PC-9 (cell line): ENCODE data around the gene POU3F3. TPM values are rescaled to one million over a fixed set of nuclear protein-coding genes. Genes with fewer than 3 reads are reported as not detected.

Experiments used
- BruUV-seq: library from RNA; stranded (reverse); fragments of 400-500 nt; replicated peaks from 2 replicates; lab custom pipeline; 2021; lab: Mats Ljungman, UMichigan
- CTCF ChIA-PET: fragments of 300-600 bp; sonication (Branson Sonifier 250); formaldehyde crosslinking; loops from one replicate; lab custom pipeline; 2022; ENCODE audit warnings: antibody characterized with exemption; lab: Charles Lee
- POLR2A ChIA-PET: fragments of 300-600 bp; sonication (Branson Sonifier 250); formaldehyde crosslinking; loops from one replicate; lab custom pipeline; 2022; ENCODE audit warnings: antibody characterized with exemption; ENCODE audit not compliant: unreplicated experiment; lab: Charles Lee
- DNase-seq, 2 experiments: peaks; one replicate each; pipeline versions ENCODE4 v3.0.0 to v3.0.0-alpha.2; 2015 to 2022; ENCODE audit warnings: mixed read lengths in 1 of 2
- H2AFZ ChIP-seq: fragments of 200-600 bp; sonication (generic); 2 replicates; pipeline ENCODE4 v1.8.1; 2017; ENCODE audit warnings: antibody characterized with exemption
- H3F3A ChIP-seq: fragments of 200-600 bp; sonication (generic); 2 replicates; pipeline ENCODE4 v1.8.1; 2017; ENCODE audit warnings: antibody characterized with exemption, mild to moderate bottlenecking, low read depth; ENCODE audit not compliant: insufficient read depth
- H3K27ac ChIP-seq: fragments of 200-600 bp; sonication (generic); 2 replicates; pipeline ENCODE4 v1.6.1; 2016; ENCODE audit warnings: mixed run types
- H3K27me3 ChIP-seq: fragments of 200-600 bp; sonication (generic); 2 replicates; pipeline ENCODE4 v1.6.1; 2016; ENCODE audit warnings: low read depth, mixed run types; ENCODE audit not compliant: insufficient read depth
- H3K36me3 ChIP-seq: fragments of 200-600 bp; sonication (generic); 2 replicates; pipeline ENCODE4 v1.6.1; 2016; ENCODE audit warnings: low read depth, mixed run types
- H3K4me1 ChIP-seq: fragments of 200-600 bp; sonication (generic); replicated peaks from 2 replicates; pipeline ENCODE4 v1.6.1; 2016; ENCODE audit warnings: mixed run types; ENCODE audit not compliant: insufficient read depth
- H3K4me2 ChIP-seq: fragments of 200-600 bp; sonication (generic); 2 replicates; pipeline ENCODE4 v1.6.1; 2017; ENCODE audit warnings: mixed run types
- H3K4me3 ChIP-seq: fragments of 200-600 bp; sonication (generic); 2 replicates; pipeline ENCODE4 v1.6.1; 2016; ENCODE audit warnings: mixed run types
- H3K79me2 ChIP-seq: fragments of 200-600 bp; sonication (generic); 2 replicates; pipeline ENCODE4 v1.6.1; 2017; ENCODE audit warnings: low read depth, mixed run types
- H3K9me2 ChIP-seq: fragments of 200-600 bp; sonication (generic); 2 replicates; pipeline ENCODE4 v1.8.1; 2017; ENCODE audit warnings: mild to moderate bottlenecking; ENCODE audit not compliant: insufficient read depth
- H3K9me3 ChIP-seq: fragments of 200-600 bp; sonication (generic); 2 replicates; pipeline ENCODE4 v1.8.1; 2016; ENCODE audit warnings: low read depth; ENCODE audit not compliant: insufficient read depth
- H4K20me1 ChIP-seq: fragments of 200-600 bp; sonication (generic); 2 replicates; pipeline ENCODE4 v1.8.1; 2017; ENCODE audit not compliant: insufficient read depth
- EZH2 ChIP-seq: fragments of 200-600 bp; sonication (generic); IDR thresholded peaks from 2 replicates; pipeline ENCODE4 v1.8.0; 2017; ENCODE audit warnings: antibody characterized with exemption, low read depth
- intact Hi-C: fragments of 100-400 bp; cut with micrococcal nuclease; formaldehyde crosslinking; loops from one replicate; pipeline ENCODE4 v1.10.0; 2022; ENCODE audit not compliant: unreplicated experiment
- total RNA-seq: library from RNA; stranded (reverse); gene quantifications from 2 replicates; pipeline ENCODE4 v1.2.3, GENCODE V29; 2021
- TF ChIP-seq, protein P1 (sequence below): fragments of 200-600 bp; sonication (generic); conservative IDR thresholded peaks from 2 replicates; pipeline ENCODE4 v1.6.1; 2017; ENCODE audit warnings: mixed run types, antibody characterized with exemption, mild to moderate bottlenecking, moderate library complexity

The POU3F3 gene
- total RNA-seq, 1 experiment from 2014 or later: not detected

DNA sequence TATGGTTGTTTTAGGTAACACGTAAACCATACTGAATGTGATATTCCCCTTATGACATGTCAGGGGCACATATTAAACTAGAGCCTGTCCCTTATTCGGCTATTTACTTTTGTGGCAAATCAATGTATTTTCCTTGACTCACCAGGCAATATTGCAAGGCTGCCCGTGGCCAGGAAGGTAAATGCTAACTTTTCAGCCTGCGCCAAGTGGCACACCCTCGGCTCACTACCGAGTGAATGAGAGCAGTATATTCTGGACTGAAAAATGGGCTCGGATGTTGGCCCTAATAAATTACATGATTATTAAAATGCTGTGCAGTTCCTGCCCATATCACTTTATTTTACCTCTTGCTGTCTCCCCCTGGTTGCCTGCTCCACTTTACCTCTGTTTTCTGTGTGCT, 46.7 kb downstream of the POU3F3 start:
- no peak overlapping the region for H3K27ac ChIP-seq
- H3K36me3 ChIP-seq: no peaks in the 10 kb centered on the region
- no peaks in the 10 kb centered on the region for H3K9me2 ChIP-seq
- no peaks in the 10 kb centered on the region for H3K79me2 ChIP-seq
- H3F3A ChIP-seq: no peaks in the 10 kb centered on the region
- ChIA-PET POLR2A (no interaction called here), CTCF (no interaction called here)
- no peaks in the 10 kb centered on the region for H4K20me1 ChIP-seq
- no peak overlapping the region for H2AFZ ChIP-seq
- TF ChIP-seq, protein P1, sequence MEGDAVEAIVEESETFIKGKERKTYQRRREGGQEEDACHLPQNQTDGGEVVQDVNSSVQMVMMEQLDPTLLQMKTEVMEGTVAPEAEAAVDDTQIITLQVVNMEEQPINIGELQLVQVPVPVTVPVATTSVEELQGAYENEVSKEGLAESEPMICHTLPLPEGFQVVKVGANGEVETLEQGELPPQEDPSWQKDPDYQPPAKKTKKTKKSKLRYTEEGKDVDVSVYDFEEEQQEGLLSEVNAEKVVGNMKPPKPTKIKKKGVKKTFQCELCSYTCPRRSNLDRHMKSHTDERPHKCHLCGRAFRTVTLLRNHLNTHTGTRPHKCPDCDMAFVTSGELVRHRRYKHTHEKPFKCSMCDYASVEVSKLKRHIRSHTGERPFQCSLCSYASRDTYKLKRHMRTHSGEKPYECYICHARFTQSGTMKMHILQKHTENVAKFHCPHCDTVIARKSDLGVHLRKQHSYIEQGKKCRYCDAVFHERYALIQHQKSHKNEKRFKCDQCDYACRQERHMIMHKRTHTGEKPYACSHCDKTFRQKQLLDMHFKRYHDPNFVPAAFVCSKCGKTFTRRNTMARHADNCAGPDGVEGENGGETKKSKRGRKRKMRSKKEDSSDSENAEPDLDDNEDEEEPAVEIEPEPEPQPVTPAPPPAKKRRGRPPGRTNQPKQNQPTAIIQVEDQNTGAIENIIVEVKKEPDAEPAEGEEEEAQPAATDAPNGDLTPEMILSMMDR: no peak
- H3K4me3 ChIP-seq: no peak overlapping the region
- no peaks in the 10 kb centered on the region for H3K4me1 ChIP-seq
- H3K4me2 ChIP-seq: no peak overlapping the region
- no peaks in the 10 kb centered on the region for H3K9me3 ChIP-seq
- no TSS peak for BruUV-seq
- intact Hi-C loops: no loop called here
- H3K27me3 ChIP-seq: peaks cover 85% of the 10 kb centered on the region
- no peak for DNase-seq

DNA sequence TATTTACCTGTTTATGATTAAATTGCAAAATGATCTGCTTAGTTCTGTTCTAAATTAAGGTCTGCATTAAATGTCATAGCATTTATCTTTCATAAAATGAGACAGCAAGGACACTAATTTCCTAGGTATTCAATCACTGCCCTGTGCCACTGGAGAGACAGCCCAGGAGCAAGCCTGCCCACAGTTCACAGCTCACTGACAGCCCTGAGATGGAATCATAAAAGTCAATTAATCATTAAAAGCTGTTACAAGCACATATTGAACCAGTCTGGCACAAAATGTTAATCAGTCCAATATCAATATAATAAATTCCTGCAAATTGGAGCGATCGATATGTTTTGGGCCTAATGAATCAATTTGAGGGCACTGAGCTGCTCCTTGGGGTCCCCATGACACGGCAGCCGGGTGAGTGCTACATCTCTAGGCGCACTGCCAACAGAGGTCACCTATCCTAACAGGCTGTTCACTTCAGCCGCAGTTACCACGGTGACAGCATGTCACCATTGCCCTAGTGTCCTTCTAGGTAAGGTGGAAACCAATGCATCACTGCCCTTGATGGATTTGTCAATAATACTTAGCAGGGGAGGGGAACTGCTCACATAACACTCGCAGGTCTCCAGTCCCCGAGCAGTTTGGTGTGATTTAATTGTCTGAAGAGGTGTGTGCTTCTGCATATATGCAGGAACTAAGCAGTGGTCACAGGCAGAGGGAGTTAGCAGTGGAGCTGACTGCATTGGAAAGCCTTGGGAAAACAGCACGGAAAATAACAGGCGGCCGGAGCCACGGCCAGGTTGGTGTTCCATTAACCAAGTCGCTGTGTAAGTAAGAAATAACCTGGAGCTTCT, 47.3 kb downstream of the POU3F3 start:
- ChIA-PET CTCF (no interaction called here), POLR2A (no interaction called here)
- no peaks in the 10 kb centered on the region for H4K20me1 ChIP-seq
- intact Hi-C loops: no loop called here
- no peaks in the 10 kb centered on the region for H3K79me2 ChIP-seq
- H3K27me3 ChIP-seq: peaks cover 85% of the 10 kb centered on the region
- H3K4me3 ChIP-seq: no peak overlapping the region
- no peak overlapping the region for H3K27ac ChIP-seq
- TF ChIP-seq, protein P1: no peak
- TF ChIP-seq EZH2: no peak
- no peak for DNase-seq
- no peak overlapping the region for H2AFZ ChIP-seq
- no peaks in the 10 kb centered on the region for H3K9me3 ChIP-seq
- no TSS peak for BruUV-seq
- H3F3A ChIP-seq: no peaks in the 10 kb centered on the region
- no peaks in the 10 kb centered on the region for H3K4me1 ChIP-seq
- H3K9me2 ChIP-seq: no peaks in the 10 kb centered on the region
- H3K4me2 ChIP-seq: no peak overlapping the region
- H3K36me3 ChIP-seq: no peaks in the 10 kb centered on the region

DNA sequence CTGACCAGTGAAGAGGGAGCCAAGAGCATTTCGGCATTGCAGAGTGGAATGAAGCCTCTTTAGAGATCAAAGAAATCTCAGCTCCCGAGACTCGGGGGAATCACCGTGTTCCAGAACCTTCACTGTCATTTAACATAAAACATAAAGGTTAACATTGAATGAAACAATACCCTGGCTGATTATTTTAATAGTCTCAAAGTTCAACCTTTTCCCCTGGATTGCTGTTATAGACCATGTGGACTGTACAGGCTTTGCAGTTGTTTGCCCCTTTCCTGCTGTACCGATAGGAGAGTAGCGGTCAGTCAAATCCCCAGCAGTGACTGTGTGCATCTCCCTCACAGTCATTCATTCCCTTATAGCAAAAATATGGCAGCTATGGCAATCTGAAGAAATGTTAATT, 48.4 kb downstream of the POU3F3 start:
- TF ChIP-seq EZH2: no peak
- TF ChIP-seq, protein P1: no peak
- Histone ChIP-seq H4K20me1 (no peaks in the 10 kb centered on the region), H3K79me2 (no peaks in the 10 kb centered on the region), H3K4me3 (no peak overlapping the region), H3K4me2 (no peak overlapping the region), H2AFZ (no peak overlapping the region), H3K9me2 (no peaks in the 10 kb centered on the region), H3K36me3 (no peaks in the 10 kb centered on the region), H3K27ac (no peak overlapping the region), H3K27me3 (peaks cover 91% of the 10 kb centered on the region), H3K4me1 (no peaks in the 10 kb centered on the region), H3F3A (no peaks in the 10 kb centered on the region), H3K9me3 (no peaks in the 10 kb centered on the region)
- no peak for DNase-seq
- no TSS peak for BruUV-seq
- POLR2A ChIA-PET: no interaction called here
- intact Hi-C loops: no loop called here
- CTCF ChIA-PET: no interaction called here

Other genes with a start within 250 kb of the POU3F3 start
- gene MRPS9, start 184.0 kb downstream of the POU3F3 start, total RNA-seq: 24.5 and 27.0 TPM in 2 replicates